GM12872 (cell line): ENCODE data around the gene GRID2IP.
A peak's percentile ranks its signal among the peaks of the same experiment; 100 is the strongest.

ENCODE experiments used
- CTCF ChIP-seq: IDR thresholded peaks from 3 replicates; pipeline ENCODE4 v1.5.1; 2011; ENCODE audit warnings: low read depth, mild to moderate bottlenecking, low read length, moderate library complexity; ENCODE audit not compliant: insufficient read depth

Gene GRID2IP

GRCh38 chr7:6553448-6554044 lies 2.3 kb upstream of the GRID2IP start:
- peak; percentile 33; the same call in 1 of the 3 replicates for TF ChIP-seq CTCF

- no peak for TF ChIP-seq CTCF
These were observed 3.9 kb downstream of the GRID2IP start for GRCh38 chr7:6547400-6547799.

- no peak for TF ChIP-seq CTCF
These were observed 4.6 kb downstream of the GRID2IP start for GRCh38 chr7:6546498-6547251.

GRCh38 chr7:6545398-6546126 lies 5.7 kb downstream of the GRID2IP start:
- TF ChIP-seq CTCF = no peak

GRCh38 chr7:6542368-6542767 lies 8.9 kb downstream of the GRID2IP start:
- TF ChIP-seq CTCF = no peak

- TF ChIP-seq CTCF = no peak
These were observed 14.7 kb downstream of the GRID2IP start for GRCh38 chr7:6536262-6537260.
